Neural cell (in vitro differentiated cells): ENCODE measurements around the gene ELFN1. TPM values are rescaled to one million over a fixed set of nuclear protein-coding genes. Genes with fewer than 3 reads are reported as not detected.

Experiments used
- H2AFZ ChIP-seq: fragments of 200-600, 300-800 bp; sonication (generic), shearing (Covaris generic); 2 replicates; pipeline ENCODE4 v1.6.0; 2014; ENCODE audit warnings: low read depth, mild to moderate bottlenecking, antibody characterized with exemption, low read length, moderate library complexity
- H3F3A ChIP-seq: fragments of 200-600 bp; shearing (Covaris generic); 2 replicates; pipeline ENCODE4 v1.6.1; 2016; ENCODE audit warnings: mild to moderate bottlenecking, moderate library complexity, mixed read lengths, antibody characterized with exemption, low read length; ENCODE audit not compliant: insufficient read depth, poor library complexity, severe bottlenecking
- H3K27ac ChIP-seq: fragments of 200-600, 300-800 bp; sonication (generic), shearing (Covaris generic); 2 replicates; pipeline ENCODE4 v1.5.1; 2014; ENCODE audit warnings: mild to moderate bottlenecking, low read length, moderate library complexity
- H3K27me3 ChIP-seq: fragments of 300-800, 200-600 bp; sonication (generic), shearing (Covaris generic); 2 replicates; pipeline ENCODE4 v1.6.0; 2014; ENCODE audit warnings: mild to moderate bottlenecking, low read depth, low read length, moderate library complexity; ENCODE audit not compliant: insufficient read depth
- H3K36me3 ChIP-seq: fragments of 300-800, 200-600 bp; sonication (generic), shearing (Covaris generic); 2 replicates; pipeline ENCODE4 v1.5.1; 2014; ENCODE audit warnings: mild to moderate bottlenecking, antibody characterized with exemption, low read length, moderate library complexity; ENCODE audit not compliant: insufficient read depth
- H3K4me2 ChIP-seq: fragments of 300-800, 200-600 bp; sonication (generic), shearing (Covaris generic); 2 replicates; pipeline ENCODE4 v1.6.0; 2014; ENCODE audit warnings: mild to moderate bottlenecking, low read length
- H3K4me3 ChIP-seq: fragments of 300-800, 200-600 bp; sonication (generic), shearing (Covaris generic); 2 replicates; pipeline ENCODE4 v1.5.1; 2014; ENCODE audit warnings: mild to moderate bottlenecking, low read length, moderate library complexity
- H3K79me2 ChIP-seq: fragments of 200-600 bp; shearing (Covaris generic); replicated peaks from 2 replicates; pipeline ENCODE4 v1.6.0; 2014; ENCODE audit warnings: mild to moderate bottlenecking, low read length, moderate library complexity; ENCODE audit not compliant: insufficient read depth
- H3K9ac ChIP-seq: fragments of 300-800, 200-600 bp; sonication (generic), shearing (Covaris generic); 2 replicates; pipeline ENCODE4 v1.6.1; 2016; ENCODE audit warnings: mild to moderate bottlenecking, low read length, mixed read lengths
- H3K9me2 ChIP-seq: fragments of 200-600 bp; shearing (Covaris generic); 2 replicates; pipeline ENCODE4 v1.6.1; 2016; ENCODE audit warnings: mild to moderate bottlenecking, low read length, mixed read lengths; ENCODE audit not compliant: insufficient read depth
- H3K9me3 ChIP-seq: fragments of 200-600, 300-800 bp; sonication (generic), shearing (Covaris generic); 2 replicates; pipeline ENCODE4 v1.6.1; 2016; ENCODE audit warnings: mild to moderate bottlenecking, mixed run types, low read length, moderate library complexity, mixed read lengths
- H4K20me1 ChIP-seq: fragments of 200-600 bp; shearing (Covaris generic); 2 replicates; pipeline ENCODE4 v1.6.1; 2016; ENCODE audit warnings: mild to moderate bottlenecking, mixed run types; ENCODE audit not compliant: insufficient read depth
- EP300 ChIP-seq: fragments of 450-650 bp; conservative IDR thresholded peaks from 2 replicates; pipeline ENCODE4 v1.6.1; 2014; ENCODE audit warnings: antibody characterized with exemption, mild to moderate bottlenecking, moderate library complexity; ENCODE audit not compliant: poor library complexity, severe bottlenecking
- EZH2 ChIP-seq: fragments of 200-600, 300-800 bp; shearing (Covaris generic), sonication (generic); IDR thresholded peaks from 2 replicates; pipeline ENCODE4 v1.6.1; 2014; ENCODE audit warnings: antibody characterized with exemption, low read length, borderline replicate concordance, mild to moderate bottlenecking; ENCODE audit not compliant: insufficient read depth, poor library complexity, severe bottlenecking
- MXI1 ChIP-seq: fragments of 450-650 bp; conservative IDR thresholded peaks from 2 replicates; pipeline ENCODE4 v1.6.1; 2014; ENCODE audit warnings: antibody characterized with exemption, mild to moderate bottlenecking; ENCODE audit not compliant: poor library complexity, severe bottlenecking
- POLR2AphosphoS5 ChIP-seq: IDR thresholded peaks from 2 replicates; pipeline ENCODE4 v1.6.1; 2012
- RAD21 ChIP-seq: fragments of 450-650 bp; conservative IDR thresholded peaks from 2 replicates; pipeline ENCODE4 v1.6.1; 2014; ENCODE audit warnings: antibody characterized with exemption, mild to moderate bottlenecking, moderate library complexity
- REST ChIP-seq: IDR thresholded peaks from 2 replicates; pipeline ENCODE4 v1.6.1; 2012; ENCODE audit warnings: borderline replicate concordance
- SMC3 ChIP-seq: fragments of 450-650 bp; conservative IDR thresholded peaks from 2 replicates; pipeline ENCODE4 v1.6.1; 2014; ENCODE audit warnings: antibody characterized with exemption, mild to moderate bottlenecking, moderate library complexity; ENCODE audit not compliant: poor library complexity
- TAF1 ChIP-seq: IDR thresholded peaks from 2 replicates; pipeline ENCODE4 v1.6.1; 2012; ENCODE audit warnings: low read depth
- polyA plus RNA-seq: library from polyadenylated mRNA; depleted of rRNA; stranded (reverse); fragments of >200 nt; gene quantifications from 2 replicates; pipeline ENCODE4 v1.2.3, GENCODE V29; 2014
- TF ChIP-seq, protein P1 (sequence below): fragments of 450-650 bp; IDR thresholded peaks from 2 replicates; pipeline ENCODE4 v1.5.1; 2014; ENCODE audit warnings: antibody characterized with exemption, mild to moderate bottlenecking, moderate library complexity; ENCODE audit not compliant: poor library complexity, severe bottlenecking

The ELFN1 gene
- polyA plus RNA-seq, 1 donor from 2014 or later: 11.8 TPM

GRCh38 chr7:1675673-1676549 lies 5.8 kb downstream of the ELFN1 start:
- Histone ChIP-seq H3K9me3 (no peaks in the 10 kb centered on the region), H3K79me2 (peaks cover 39% of the 10 kb centered on the region), H3K4me3 (peak overlapping the region; percentile 18), H3K27ac (no peak overlapping the region), H3K27me3 (no peaks in the 10 kb centered on the region), H2AFZ (no peak overlapping the region), H3K9me2 (no peaks in the 10 kb centered on the region), H4K20me1 (no peaks in the 10 kb centered on the region), H3K9ac (peak overlapping the region; percentile 26), H3F3A (no peaks in the 10 kb centered on the region), H3K36me3 (no peaks in the 10 kb centered on the region), H3K4me2 (no peak overlapping the region)
- TF ChIP-seq RAD21 (no peak), SMC3 (no peak), EZH2 (no peak), POLR2AphosphoS5 (no peak), TAF1 (no peak), REST (no peak), MXI1 (no peak), EP300 (no peak)
- TF ChIP-seq, protein P1, sequence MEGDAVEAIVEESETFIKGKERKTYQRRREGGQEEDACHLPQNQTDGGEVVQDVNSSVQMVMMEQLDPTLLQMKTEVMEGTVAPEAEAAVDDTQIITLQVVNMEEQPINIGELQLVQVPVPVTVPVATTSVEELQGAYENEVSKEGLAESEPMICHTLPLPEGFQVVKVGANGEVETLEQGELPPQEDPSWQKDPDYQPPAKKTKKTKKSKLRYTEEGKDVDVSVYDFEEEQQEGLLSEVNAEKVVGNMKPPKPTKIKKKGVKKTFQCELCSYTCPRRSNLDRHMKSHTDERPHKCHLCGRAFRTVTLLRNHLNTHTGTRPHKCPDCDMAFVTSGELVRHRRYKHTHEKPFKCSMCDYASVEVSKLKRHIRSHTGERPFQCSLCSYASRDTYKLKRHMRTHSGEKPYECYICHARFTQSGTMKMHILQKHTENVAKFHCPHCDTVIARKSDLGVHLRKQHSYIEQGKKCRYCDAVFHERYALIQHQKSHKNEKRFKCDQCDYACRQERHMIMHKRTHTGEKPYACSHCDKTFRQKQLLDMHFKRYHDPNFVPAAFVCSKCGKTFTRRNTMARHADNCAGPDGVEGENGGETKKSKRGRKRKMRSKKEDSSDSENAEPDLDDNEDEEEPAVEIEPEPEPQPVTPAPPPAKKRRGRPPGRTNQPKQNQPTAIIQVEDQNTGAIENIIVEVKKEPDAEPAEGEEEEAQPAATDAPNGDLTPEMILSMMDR: no peak

DNA sequence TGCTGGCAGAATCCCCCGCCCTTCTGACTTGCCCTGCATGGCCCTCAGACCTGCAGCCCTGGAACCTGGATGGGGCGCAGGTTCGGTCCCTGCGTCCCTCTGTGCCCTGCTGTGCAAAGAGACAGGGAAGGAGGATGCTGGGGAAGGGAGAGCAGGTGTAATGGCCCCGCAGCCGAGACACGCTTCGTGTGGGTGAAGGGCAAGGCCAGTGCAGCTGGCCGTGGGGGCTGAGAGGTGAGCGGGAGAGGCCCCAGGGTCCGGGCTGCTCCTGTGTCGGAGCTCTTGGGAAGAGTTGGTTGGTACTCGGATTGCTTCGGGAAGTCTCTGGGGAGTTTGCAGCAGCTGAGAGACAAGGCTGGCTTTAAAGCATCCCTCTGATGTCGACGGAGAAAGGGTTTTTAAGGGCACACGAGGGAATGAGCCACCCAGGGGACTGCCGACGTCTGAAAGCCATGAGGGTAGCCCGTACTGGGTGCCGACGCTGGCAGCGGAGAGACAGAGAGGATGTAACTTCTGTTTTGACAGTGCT lies 6.5 kb downstream of the ELFN1 start:
- peak overlapping the region; percentile 26 for H3K9ac ChIP-seq
- H3K27me3 ChIP-seq: no peaks in the 10 kb centered on the region
- H3K36me3 ChIP-seq: no peaks in the 10 kb centered on the region

More for the DNA sequence above, 6.5 kb downstream of the ELFN1 start:
- Histone ChIP-seq H2AFZ (no peak overlapping the region), H3F3A (no peaks in the 10 kb centered on the region), H3K79me2 (peaks cover 37% of the 10 kb centered on the region), H3K4me2 (no peak overlapping the region), H3K9me2 (no peaks in the 10 kb centered on the region), H3K27ac (no peak overlapping the region), H3K4me3 (peak overlapping the region; percentile 18), H4K20me1 (no peaks in the 10 kb centered on the region), H3K9me3 (no peaks in the 10 kb centered on the region)
- TF ChIP-seq SMC3: no peak
- no peak for TF ChIP-seq REST
- no peak for TF ChIP-seq EP300
- TF ChIP-seq, protein P1: no peak
- no peak for TF ChIP-seq POLR2AphosphoS5
- no peak for TF ChIP-seq MXI1
- no peak for TF ChIP-seq RAD21
- no peak for TF ChIP-seq EZH2
- TF ChIP-seq TAF1: no peak
